Epithelial cell of proximal tubule (primary cell): ENCODE measurements around the gene CR1. TPM values are rescaled to one million over a fixed set of nuclear protein-coding genes. Genes with fewer than 3 reads are reported as not detected.

ENCODE experiments used
- DNase-seq: peaks from one replicate; pipeline ENCODE4 v3.0.0-alpha.2; 2011; ENCODE audit warnings: low read depth
- H3K4me3 ChIP-seq: 2 replicates; pipeline ENCODE4 v1.5.1; 2011; ENCODE audit warnings: low read depth, mild to moderate bottlenecking, low read length
- CTCF ChIP-seq: conservative IDR thresholded peaks from 2 replicates; pipeline ENCODE4 v1.5.1; 2012; ENCODE audit warnings: low read depth, mild to moderate bottlenecking, low read length
- total RNA-seq: library from RNA; depleted of rRNA; stranded (reverse); fragments of >200 nt; gene quantifications from 2 replicates; pipeline ENCODE4 v1.2.3, GENCODE V29; 2015

Gene CR1
- total RNA-seq, 1 donor from 2014 or later: not detected

DNA sequence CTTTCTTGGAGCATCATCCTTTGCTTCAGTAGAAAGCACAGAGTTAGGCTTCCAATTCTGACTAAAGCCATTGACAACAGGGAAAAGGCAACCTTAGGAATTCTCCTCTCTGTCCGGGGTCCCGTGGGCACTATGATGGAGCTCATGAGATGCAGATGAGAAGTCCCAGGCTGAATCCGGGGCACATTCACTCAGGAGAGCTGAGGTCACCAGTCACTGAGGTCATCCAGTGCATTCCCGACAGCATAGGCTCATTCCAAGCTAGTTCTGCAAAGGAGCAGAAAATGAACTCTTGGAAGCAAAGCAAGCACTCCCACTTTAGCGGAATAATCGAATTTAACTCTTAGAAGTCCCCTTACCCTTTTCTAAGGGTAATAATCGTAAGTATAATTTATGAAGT, 6.8 kb downstream of the CR1 start:
- TF ChIP-seq CTCF: no peak
- no peak for DNase-seq
- no peak overlapping the region for H3K4me3 ChIP-seq

GRCh38 chr1:207503950-207504349, 8.0 kb downstream of the CR1 start:
- no peak overlapping the region for H3K4me3 ChIP-seq
- TF ChIP-seq CTCF: no peak
- no peak for DNase-seq

DNA sequence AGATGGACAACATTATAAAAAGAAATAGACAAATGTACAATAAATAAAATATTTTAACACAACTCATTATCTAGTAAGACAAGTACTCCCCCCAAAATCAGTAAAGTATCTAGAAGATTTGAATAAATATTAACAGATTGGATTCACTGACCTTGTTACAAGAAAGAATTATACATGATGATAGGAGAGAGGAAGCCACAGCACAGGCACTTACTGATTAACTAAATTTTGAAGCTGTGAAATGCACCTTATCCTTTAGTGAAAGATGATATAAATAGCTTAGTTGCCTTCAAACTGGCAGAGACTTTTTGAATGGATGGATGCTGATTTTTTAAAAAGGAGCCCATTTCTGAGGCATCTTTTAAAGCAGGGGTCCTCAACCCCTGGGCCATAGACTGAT, 8.5 kb downstream of the CR1 start:
- TF ChIP-seq CTCF: no peak
- no peak overlapping the region for H3K4me3 ChIP-seq
- no peak for DNase-seq

DNA sequence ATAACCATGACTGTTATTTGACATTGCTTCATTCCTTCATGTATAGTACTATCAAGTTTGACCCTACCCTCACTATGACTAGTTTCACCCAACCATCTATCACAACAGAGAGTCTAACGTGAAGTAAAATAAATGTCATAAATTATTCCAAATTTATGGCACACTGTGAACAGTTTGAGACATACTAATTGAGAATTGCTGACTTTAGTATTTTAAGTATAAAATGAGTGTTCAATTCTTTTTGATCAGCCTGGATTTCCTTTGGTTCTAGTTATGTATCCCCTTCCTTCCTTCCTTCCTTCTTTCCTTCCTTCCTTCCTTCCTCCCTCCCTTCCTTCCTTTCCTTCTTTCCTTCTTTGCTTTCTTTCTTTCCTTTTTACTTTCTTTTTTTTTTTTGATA, 14.5 kb downstream of the CR1 start:
- no peak overlapping the region for H3K4me3 ChIP-seq
- DNase-seq: no peak
- no peak for TF ChIP-seq CTCF

GRCh38 chr1:207514890-207515289, 18.9 kb downstream of the CR1 start:
- H3K4me3 ChIP-seq: no peak overlapping the region
- TF ChIP-seq CTCF: no peak
- no peak for DNase-seq

- H3K4me3 ChIP-seq: no peak overlapping the region
- TF ChIP-seq CTCF: no peak
- no peak for DNase-seq
Measured at GRCh38 chr1:207516729-207517128, 20.8 kb downstream of the CR1 start.

GRCh38 chr1:207518608-207519236, 22.8 kb downstream of the CR1 start:
- TF ChIP-seq CTCF: no peak
- DNase-seq: no peak
- H3K4me3 ChIP-seq: no peak overlapping the region
